Measurements from ENCODE around the gene JUP.

JUP gene

GRCh38 chr17:41723801-41724475 lies 62.6 kb downstream of the JUP start:
- no peak for DNase-seq (ENCODE audit: low read depth)

GRCh38 chr17:41722231-41722630 lies 64.3 kb downstream of the JUP start:
- no peak for DNase-seq (ENCODE audit: low read depth)

- no peak for DNase-seq (ENCODE audit: low read depth)
Measured at GRCh38 chr17:41718287-41718645, 68.2 kb downstream of the JUP start.

- no peak for DNase-seq (ENCODE audit: low read depth)
Measured at GRCh38 chr17:41717408-41718286, 68.9 kb downstream of the JUP start.

- no peak for DNase-seq (ENCODE audit: low read depth)
Measured at GRCh38 chr17:41711669-41712400, 74.7 kb downstream of the JUP start, which contains the start of gene GAST. Gene GAST (plus strand): TSS chr17:41712331. CDS start chr17:41715437, 3,106 bp downstream.

GRCh38 chr17:41710472-41711090 lies 75.9 kb downstream of the JUP start:
- no peak for DNase-seq (ENCODE audit: low read depth)

- no peak for DNase-seq (ENCODE audit: low read depth)
Measured at GRCh38 chr17:41707803-41708669, 78.5 kb downstream of the JUP start.

GRCh38 chr17:41705271-41705991 lies 81.1 kb downstream of the JUP start:
- no peak for DNase-seq (ENCODE audit: low read depth)
